Progenitor cell of endocrine pancreas (in vitro differentiated cells): Measurements from ENCODE around the gene INSM1. TPM values are rescaled to one million over a fixed set of nuclear protein-coding genes. Genes with fewer than 3 reads are reported as not detected.
"Not testable (repeated sequence)": the region's sequence is repeated elsewhere in the genome, so short reads cannot be mapped to it uniquely, and the experiment has no call there.

Source experiments
- DNase-seq: peaks from one replicate; pipeline ENCODE4 v3.0.0; 2021; ENCODE audit warnings: low spot score; ENCODE audit not compliant: unreplicated experiment
- H3K27ac Mint-ChIP-seq: 2 replicates; pipeline ENCODE4 v1.8.0; 2021; ENCODE audit warnings: mild to moderate bottlenecking, moderate library complexity, mixed read lengths
- H3K27me3 Mint-ChIP-seq: 2 replicates; pipeline ENCODE4 v1.8.0; 2021; ENCODE audit warnings: mixed read lengths
- H3K36me3 Mint-ChIP-seq: 2 replicates; pipeline ENCODE4 v1.8.0; 2022; ENCODE audit warnings: mixed read lengths; ENCODE audit not compliant: insufficient read depth
- H3K4me1 Mint-ChIP-seq: 2 replicates; pipeline ENCODE4 v1.8.0; 2021; ENCODE audit warnings: low read depth, mixed read lengths
- H3K4me3 Mint-ChIP-seq: 2 replicates; pipeline ENCODE4 v1.8.0; 2021; ENCODE audit warnings: low read depth, mild to moderate bottlenecking, moderate library complexity, mixed read lengths
- H3K9me3 Mint-ChIP-seq: 2 replicates; pipeline ENCODE4 v1.8.0; 2021; ENCODE audit warnings: low read depth, mixed read lengths
- CTCF ChIP-seq: fragments of 200-600 bp; sonication (generic); IDR thresholded peaks from one replicate; pipeline ENCODE4 v1.5.0; 2021; ENCODE audit warnings: antibody characterized with exemption, mild to moderate bottlenecking; ENCODE audit not compliant: unreplicated experiment
- total RNA-seq: library from RNA; stranded (reverse); gene quantifications from 2 replicates; pipeline ENCODE4 v1.2.1, GENCODE V29; 2021

Gene INSM1
- total RNA-seq, 1 donor from 2014 or later = 46.1 TPM

- Mint-ChIP-seq H3K27me3 (peaks cover 16% of the 10 kb centered on the region), H3K9me3 (peaks cover under 1% of the 10 kb centered on the region), H3K4me1 (no peaks in the 10 kb centered on the region), H3K36me3 (no peaks in the 10 kb centered on the region), H3K27ac (no peak overlapping the region), H3K4me3 (no peak overlapping the region)
- no peak for TF ChIP-seq CTCF
- no peak for DNase-seq
Observed at GRCh38 chr20:20342066-20342465, 25.8 kb upstream of the INSM1 start.

- peaks cover 1% of the 10 kb centered on the region for H3K36me3 Mint-ChIP-seq
- H3K4me1 Mint-ChIP-seq = no peaks in the 10 kb centered on the region
- peaks cover 12% of the 10 kb centered on the region for H3K27me3 Mint-ChIP-seq
- no peak for DNase-seq
- no peak for TF ChIP-seq CTCF
- H3K27ac Mint-ChIP-seq = no peak overlapping the region
- H3K9me3 Mint-ChIP-seq = peaks cover 13% of the 10 kb centered on the region
- H3K4me3 Mint-ChIP-seq = no peak overlapping the region
Observed at GRCh38 chr20:20343932-20344331, 24.0 kb upstream of the INSM1 start.

GRCh38 chr20:20344476-20344875 is 23.4 kb upstream of the INSM1 start:
- Mint-ChIP-seq H3K36me3 (peaks cover 1% of the 10 kb centered on the region), H3K4me1 (no peaks in the 10 kb centered on the region), H3K9me3 (peaks cover 17% of the 10 kb centered on the region), H3K27ac (no peak overlapping the region), H3K27me3 (peaks cover 15% of the 10 kb centered on the region), H3K4me3 (no peak overlapping the region)
- DNase-seq = no peak
- no peak for TF ChIP-seq CTCF

- TF ChIP-seq CTCF = no peak
Observed at GRCh38 chr20:20353576-20353975, 14.3 kb upstream of the INSM1 start.

GRCh38 chr20:20355503-20355902 is 12.4 kb upstream of the INSM1 start:
- H3K27ac Mint-ChIP-seq, H3K36me3 Mint-ChIP-seq, H3K4me1 Mint-ChIP-seq, DNase-seq, H3K4me3 Mint-ChIP-seq: not testable (repeated sequence)
- peaks cover 17% of the 10 kb centered on the region for H3K27me3 Mint-ChIP-seq
- peaks cover 13% of the 10 kb centered on the region for H3K9me3 Mint-ChIP-seq

More at GRCh38 chr20:20353576-20353975, 14.3 kb upstream of the INSM1 start:
- no peak for DNase-seq
- H3K27ac Mint-ChIP-seq = no peak overlapping the region
- H3K9me3 Mint-ChIP-seq = peaks cover 21% of the 10 kb centered on the region
- no peak overlapping the region for H3K4me3 Mint-ChIP-seq
- no peaks in the 10 kb centered on the region for H3K4me1 Mint-ChIP-seq
- peaks cover 2% of the 10 kb centered on the region for H3K36me3 Mint-ChIP-seq
- H3K27me3 Mint-ChIP-seq = peaks cover 5% of the 10 kb centered on the region

- Mint-ChIP-seq H3K4me3 (no peak overlapping the region), H3K9me3 (peaks cover 6% of the 10 kb centered on the region), H3K27me3 (peaks cover 50% of the 10 kb centered on the region), H3K36me3 (peaks cover 2% of the 10 kb centered on the region), H3K4me1 (peaks cover 13% of the 10 kb centered on the region), H3K27ac (no peak overlapping the region)
- no peak for TF ChIP-seq CTCF
- no peak for DNase-seq
Observed at GRCh38 chr20:20358801-20359200, 9.1 kb upstream of the INSM1 start.
